Measurements from ENCODE around the gene ASIC2. TPM values are rescaled to one million over a fixed set of nuclear protein-coding genes. Genes with fewer than 3 reads are reported as not detected.

Gene ASIC2
- polyA plus RNA-seq, 6 donors from 2014 or later, result not detected

GRCh38 chr17:33228548-33228947, 64.5 kb downstream of the ASIC2 start:
- no peaks in the 10 kb centered on the region for H3K36me3 Mint-ChIP-seq
- DNase-seq (no peak), ATAC-seq (ENCODE audit: low read depth in 2 of 2) (no peak)
- peaks cover 9 to 16% (median 15%) of the 10 kb centered on the region in 3 donors for H3K27me3 Mint-ChIP-seq
- no peak overlapping the region for H3K27ac Mint-ChIP-seq
- peaks cover 0 to 3% (median 0%) of the 10 kb centered on the region in 7 donors for H3K9me3 Mint-ChIP-seq
- H3K4me1 Mint-ChIP-seq, result no peaks in the 10 kb centered on the region
- no peak overlapping the region for H3K4me3 Mint-ChIP-seq

GRCh38 chr17:33227911-33228310, 65.2 kb downstream of the ASIC2 start:
- DNase-seq (no peak), ATAC-seq (ENCODE audit: low read depth in 2 of 2) (no peak)
- Mint-ChIP-seq H3K4me3 (no peak overlapping the region), H3K27ac (no peak overlapping the region), H3K4me1 (no peaks in the 10 kb centered on the region), H3K36me3 (no peaks in the 10 kb centered on the region), H3K9me3 (peaks cover 0 to 3% (median 0%) of the 10 kb centered on the region in 7 donors), H3K27me3 (peaks cover 12 to 16% (median 15%) of the 10 kb centered on the region in 3 donors)

GRCh38 chr17:33225994-33226393, 67.1 kb downstream of the ASIC2 start:
- no peak for ATAC-seq (ENCODE audit: low read depth in 2 of 2)
- DNase-seq, result no peak
- H3K4me3 Mint-ChIP-seq, result no peak overlapping the region
- H3K27me3 Mint-ChIP-seq, result peaks cover 12 to 24% (median 16%) of the 10 kb centered on the region in 3 donors
- no peak overlapping the region for H3K27ac Mint-ChIP-seq
- no peaks in the 10 kb centered on the region for H3K4me1 Mint-ChIP-seq
- H3K9me3 Mint-ChIP-seq, result peaks cover 0 to 7% (median 0%) of the 10 kb centered on the region in 7 donors
- no peaks in the 10 kb centered on the region for H3K36me3 Mint-ChIP-seq

- peaks cover 12 to 24% (median 16%) of the 10 kb centered on the region in 3 donors for H3K27me3 Mint-ChIP-seq
- no peak for DNase-seq
- peaks cover 0 to 7% (median 0%) of the 10 kb centered on the region in 7 donors for H3K9me3 Mint-ChIP-seq
- H3K36me3 Mint-ChIP-seq, result no peaks in the 10 kb centered on the region
- no peak overlapping the region for H3K27ac Mint-ChIP-seq
- ATAC-seq (ENCODE audit: low read depth in 2 of 2), result no peak
- no peaks in the 10 kb centered on the region for H3K4me1 Mint-ChIP-seq
- no peak overlapping the region for H3K4me3 Mint-ChIP-seq
Measured at GRCh38 chr17:33225509-33225908, 67.6 kb downstream of the ASIC2 start.

GRCh38 chr17:33220036-33220435, 73.1 kb downstream of the ASIC2 start:
- Mint-ChIP-seq H3K9me3 (peaks cover 0 to 5% (median 0%) of the 10 kb centered on the region in 7 donors), H3K27ac (no peak overlapping the region), H3K4me3 (no peak overlapping the region), H3K27me3 (peaks cover 5 to 29% (median 23%) of the 10 kb centered on the region in 3 donors), H3K4me1 (no peaks in the 10 kb centered on the region), H3K36me3 (no peaks in the 10 kb centered on the region)
- DNase-seq, result no peak
- no peak for ATAC-seq (ENCODE audit: low read depth in 2 of 2)

GRCh38 chr17:33218698-33219601, 74.1 kb downstream of the ASIC2 start:
- H3K27ac Mint-ChIP-seq, result no peak overlapping the region
- H3K9me3 Mint-ChIP-seq, result peaks cover 0 to 5% (median 0%) of the 10 kb centered on the region in 7 donors
- ATAC-seq (ENCODE audit: low read depth in 2 of 2) (no peak), DNase-seq (no peak)
- no peaks in the 10 kb centered on the region for H3K4me1 Mint-ChIP-seq
- peaks cover 11 to 29% (median 21%) of the 10 kb centered on the region in 3 donors for H3K27me3 Mint-ChIP-seq
- H3K4me3 Mint-ChIP-seq, result no peak overlapping the region
- H3K36me3 Mint-ChIP-seq, result no peaks in the 10 kb centered on the region

GRCh38 chr17:33217891-33218290, 75.2 kb downstream of the ASIC2 start:
- DNase-seq, result no peak
- peaks cover 11 to 33% (median 18%) of the 10 kb centered on the region in 3 donors for H3K27me3 Mint-ChIP-seq
- peaks cover 0 to 5% (median 0%) of the 10 kb centered on the region in 7 donors for H3K9me3 Mint-ChIP-seq
- no peak overlapping the region for H3K4me3 Mint-ChIP-seq
- no peaks in the 10 kb centered on the region for H3K36me3 Mint-ChIP-seq
- H3K4me1 Mint-ChIP-seq, result no peaks in the 10 kb centered on the region
- no peak overlapping the region for H3K27ac Mint-ChIP-seq
- no peak for ATAC-seq (ENCODE audit: low read depth in 2 of 2)

- Mint-ChIP-seq H3K4me1 (no peaks in the 10 kb centered on the region), H3K27me3 (peaks cover 18 to 39% (median 23%) of the 10 kb centered on the region in 3 donors)
- no peak for ATAC-seq (ENCODE audit: low read depth in 2 of 2)
Measured at GRCh38 chr17:33214996-33215395, 78.1 kb downstream of the ASIC2 start.

GRCh38 chr17:33210285-33210684, 82.8 kb downstream of the ASIC2 start:
- ATAC-seq (ENCODE audit: low read depth in 2 of 2), result no peak
- Mint-ChIP-seq H3K27ac (no peak overlapping the region), H3K4me1 (no peaks in the 10 kb centered on the region), H3K27me3 (peaks cover 15 to 20% (median 18%) of the 10 kb centered on the region in 3 donors), H3K36me3 (no peaks in the 10 kb centered on the region), H3K4me3 (no peak overlapping the region), H3K9me3 (peaks cover 0 to 6% (median 0%) of the 10 kb centered on the region in 7 donors)
- DNase-seq, result no peak

More at GRCh38 chr17:33214996-33215395, 78.1 kb downstream of the ASIC2 start:
- H3K9me3 Mint-ChIP-seq, result peaks cover 0 to 6% (median 0%) of the 10 kb centered on the region in 7 donors
- H3K27ac Mint-ChIP-seq, result no peak overlapping the region
- no peak for DNase-seq
- H3K36me3 Mint-ChIP-seq, result no peaks in the 10 kb centered on the region
- no peak overlapping the region for H3K4me3 Mint-ChIP-seq

GRCh38 chr17:33209671-33210070, 83.4 kb downstream of the ASIC2 start:
- Mint-ChIP-seq H3K4me1 (no peaks in the 10 kb centered on the region), H3K27me3 (peaks cover 12 to 20% (median 13%) of the 10 kb centered on the region in 3 donors), H3K27ac (no peak overlapping the region), H3K9me3 (peaks cover 0 to 6% (median 0%) of the 10 kb centered on the region in 7 donors), H3K4me3 (no peak overlapping the region), H3K36me3 (no peaks in the 10 kb centered on the region)
- no peak for DNase-seq
- ATAC-seq (ENCODE audit: low read depth in 2 of 2), result no peak

GRCh38 chr17:33207231-33207630, 85.9 kb downstream of the ASIC2 start:
- Mint-ChIP-seq H3K27me3 (peaks cover 12 to 14% (median 12%) of the 10 kb centered on the region in 3 donors), H3K4me3 (no peak overlapping the region), H3K4me1 (no peaks in the 10 kb centered on the region), H3K36me3 (no peaks in the 10 kb centered on the region), H3K27ac (no peak overlapping the region), H3K9me3 (peaks cover 0 to 6% (median 0%) of the 10 kb centered on the region in 7 donors)
- ATAC-seq (ENCODE audit: low read depth in 2 of 2) (no peak), DNase-seq (no peak)

GRCh38 chr17:33205552-33205951, 87.5 kb downstream of the ASIC2 start:
- peaks cover 6 to 11% (median 9%) of the 10 kb centered on the region in 3 donors for H3K27me3 Mint-ChIP-seq
- no peaks in the 10 kb centered on the region for H3K4me1 Mint-ChIP-seq
- no peak overlapping the region for H3K27ac Mint-ChIP-seq
- DNase-seq (no peak), ATAC-seq (ENCODE audit: low read depth in 2 of 2) (no peak)
- no peak overlapping the region for H3K4me3 Mint-ChIP-seq
- no peaks in the 10 kb centered on the region for H3K36me3 Mint-ChIP-seq
- peaks cover 0 to 4% (median 0%) of the 10 kb centered on the region in 7 donors for H3K9me3 Mint-ChIP-seq

GRCh38 chr17:33204701-33205100, 88.4 kb downstream of the ASIC2 start:
- no peaks in the 10 kb centered on the region for H3K4me1 Mint-ChIP-seq
- DNase-seq (no peak), ATAC-seq (ENCODE audit: low read depth in 2 of 2) (no peak)
- H3K27me3 Mint-ChIP-seq, result peaks cover 6 to 11% (median 7%) of the 10 kb centered on the region in 3 donors
- H3K4me3 Mint-ChIP-seq, result no peak overlapping the region
- peaks cover 0 to 4% (median 0%) of the 10 kb centered on the region in 7 donors for H3K9me3 Mint-ChIP-seq
- H3K36me3 Mint-ChIP-seq, result no peaks in the 10 kb centered on the region
- H3K27ac Mint-ChIP-seq, result no peak overlapping the region

GRCh38 chr17:33204156-33204555, 88.9 kb downstream of the ASIC2 start:
- Mint-ChIP-seq H3K36me3 (no peaks in the 10 kb centered on the region), H3K4me3 (no peak overlapping the region), H3K4me1 (no peaks in the 10 kb centered on the region), H3K27ac (no peak overlapping the region), H3K27me3 (peaks cover 6 to 11% (median 7%) of the 10 kb centered on the region in 3 donors), H3K9me3 (peaks cover 0 to 4% (median 0%) of the 10 kb centered on the region in 7 donors)
- no peak for ATAC-seq (ENCODE audit: low read depth in 2 of 2)
- DNase-seq, result no peak

All from naive B cell (primary cell).